ENCODE measurements around the gene TMPRSS11D.

TMPRSS11D gene

GRCh38 chr4:67885762-67886161 lies 2.0 kb upstream of the TMPRSS11D start:
- DNase-seq (ENCODE audit: low read depth) = no peak

DNA sequence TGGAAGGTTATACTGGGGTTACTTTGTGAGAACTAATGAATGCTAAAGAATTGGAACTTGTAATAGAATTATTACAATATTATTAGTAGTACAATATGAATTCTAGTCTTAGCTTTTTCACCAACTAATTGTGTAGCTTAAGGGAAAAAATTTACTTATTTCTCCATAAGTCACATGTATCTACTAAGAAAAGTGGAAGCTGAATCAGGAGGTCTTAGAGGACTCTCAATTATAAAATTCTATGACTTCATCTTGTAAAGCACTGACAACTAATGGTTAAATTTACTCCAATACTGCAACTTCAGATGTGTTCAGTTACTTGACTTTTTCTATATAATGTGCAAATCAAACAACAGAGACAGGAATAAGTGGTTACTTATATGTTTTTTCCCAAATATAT lies 899 bp upstream of the TMPRSS11D start:
- DNase-seq (ENCODE audit: low read depth) = no peak

GRCh38 chr4:67883458-67883857 lies 344 bp downstream of the TMPRSS11D start:
- DNase-seq (ENCODE audit: low read depth) = no peak

DNA sequence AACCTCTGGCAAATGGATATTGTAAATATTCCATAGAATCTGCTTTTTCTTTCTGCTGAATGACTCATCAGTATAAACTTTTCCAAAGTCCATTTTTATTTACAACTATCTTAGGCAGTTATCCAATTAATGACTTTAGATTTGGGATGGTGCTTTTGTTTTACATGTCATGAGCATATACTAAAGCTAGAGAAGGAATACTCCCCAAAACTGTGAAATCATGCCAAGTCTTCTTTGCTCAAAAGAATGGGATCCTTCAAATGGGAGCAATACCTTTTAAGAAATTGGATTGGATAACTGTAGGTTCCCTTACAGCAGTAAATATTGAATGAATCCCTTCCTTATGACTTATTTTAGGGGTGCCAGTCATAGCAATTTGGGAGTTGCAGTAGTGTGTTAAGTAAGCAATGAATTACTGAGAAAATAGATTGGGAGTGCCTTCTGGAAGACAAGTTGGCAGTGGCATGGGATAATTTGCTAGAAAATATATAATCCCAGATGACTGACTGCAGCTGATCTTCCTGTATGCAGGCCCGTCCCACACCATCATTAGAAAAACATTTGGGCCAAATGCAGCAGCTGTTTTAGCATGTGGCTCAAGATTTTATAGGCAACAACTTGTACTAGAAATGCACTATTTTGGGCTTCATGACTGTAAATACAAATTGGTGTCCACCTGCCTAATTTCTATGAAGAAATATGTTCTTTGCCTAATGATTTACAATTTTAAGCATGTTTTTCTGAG lies 2.8 kb downstream of the TMPRSS11D start:
- DNase-seq (ENCODE audit: low read depth) = no peak

- DNase-seq (ENCODE audit: low read depth) = no peak
Observed at GRCh38 chr4:67879486-67879885, 4.3 kb downstream of the TMPRSS11D start.

GRCh38 chr4:67877086-67877485 lies 6.7 kb downstream of the TMPRSS11D start:
- no peak for DNase-seq (ENCODE audit: low read depth)

DNA sequence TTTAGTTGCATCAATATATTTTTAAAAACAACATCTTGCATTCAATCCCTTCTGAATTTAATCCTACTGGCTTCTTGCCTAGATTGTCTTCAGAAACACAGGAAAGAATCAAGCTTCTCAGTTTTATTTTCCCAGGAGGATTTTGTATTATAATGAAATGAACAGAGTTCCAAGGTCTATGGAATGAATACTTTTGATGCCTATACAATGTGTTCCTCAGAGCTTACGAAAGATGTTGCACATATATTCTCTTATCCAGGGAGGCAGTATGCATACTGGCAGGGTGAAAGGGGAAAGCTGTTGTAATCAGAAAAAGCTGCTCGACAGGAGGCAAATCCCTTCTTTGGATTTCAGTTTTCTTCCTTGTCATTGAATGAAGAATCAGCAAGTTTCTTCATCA lies 8.8 kb downstream of the TMPRSS11D start:
- DNase-seq (ENCODE audit: low read depth) = no peak

- no peak for DNase-seq (ENCODE audit: low read depth)
Observed at GRCh38 chr4:67873116-67873515, 10.7 kb downstream of the TMPRSS11D start.

DNA sequence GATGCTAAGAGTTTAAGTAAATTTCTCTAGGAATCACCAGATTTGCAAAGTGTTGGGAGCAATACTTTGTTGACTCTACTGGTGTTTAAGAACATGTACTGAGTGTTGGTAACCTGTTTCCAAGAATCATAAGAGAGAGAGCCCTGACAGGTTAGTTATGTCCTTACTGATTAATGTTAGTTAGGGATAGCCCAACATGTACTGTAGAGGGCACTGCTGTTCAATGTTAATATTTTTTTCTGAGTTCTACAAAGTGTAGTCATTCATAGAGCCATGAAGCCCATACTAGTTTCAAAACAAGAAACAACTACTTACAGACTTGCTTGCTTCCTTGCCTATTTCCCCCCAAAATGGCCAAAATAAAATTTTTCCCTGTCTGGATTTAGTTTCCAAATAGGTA lies 11.9 kb downstream of the TMPRSS11D start:
- no peak for DNase-seq (ENCODE audit: low read depth)

GRCh38 chr4:67869580-67870190 lies 14.1 kb downstream of the TMPRSS11D start:
- no peak for DNase-seq (ENCODE audit: low read depth)

DNA sequence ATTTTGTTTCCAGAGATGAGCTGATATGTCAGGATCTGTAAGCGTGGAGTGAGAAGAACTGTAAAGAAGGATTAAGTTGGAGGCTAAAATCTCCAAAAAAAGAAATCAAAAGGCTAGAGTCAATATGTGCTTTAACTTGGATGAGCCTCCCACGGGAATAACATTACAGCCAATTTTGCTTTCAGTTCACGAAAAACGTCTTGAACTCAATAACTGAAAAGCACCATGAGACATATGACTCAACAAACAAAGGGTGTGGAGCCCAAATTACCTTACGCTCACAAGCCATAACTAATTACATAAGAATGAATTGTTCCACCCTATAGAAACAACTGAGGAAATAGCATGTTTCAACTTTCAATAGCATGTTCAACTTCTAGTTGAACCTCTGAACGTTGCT lies 22.3 kb downstream of the TMPRSS11D start:
- no peak for DNase-seq (ENCODE audit: low read depth)

GRCh38 chr4:67853336-67853735 lies 30.5 kb downstream of the TMPRSS11D start:
- no peak for DNase-seq (ENCODE audit: low read depth)

DNA sequence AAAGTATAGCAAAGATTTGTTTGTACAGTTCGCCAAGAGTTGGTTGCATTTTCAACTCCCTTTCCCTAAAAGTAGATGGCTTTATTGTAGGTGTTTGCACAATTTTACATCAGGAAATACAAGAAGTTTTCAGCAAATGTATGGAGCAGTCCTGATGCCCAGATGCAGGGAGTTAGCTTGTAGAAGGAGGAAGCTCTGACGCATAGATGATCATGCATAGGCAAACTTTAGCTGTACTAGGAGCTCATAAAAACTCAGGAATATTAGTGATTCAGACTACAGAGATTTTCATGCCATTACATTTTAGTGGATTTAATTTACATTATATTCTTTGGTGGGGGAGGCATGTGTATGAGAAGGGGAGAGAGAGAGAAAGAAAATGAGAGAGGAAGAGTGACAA lies 62.9 kb downstream of the TMPRSS11D start:
- no peak for DNase-seq (ENCODE audit: low read depth)

- DNase-seq (ENCODE audit: low read depth) = no peak
Observed at GRCh38 chr4:67810011-67810410, 73.8 kb downstream of the TMPRSS11D start.

DNA sequence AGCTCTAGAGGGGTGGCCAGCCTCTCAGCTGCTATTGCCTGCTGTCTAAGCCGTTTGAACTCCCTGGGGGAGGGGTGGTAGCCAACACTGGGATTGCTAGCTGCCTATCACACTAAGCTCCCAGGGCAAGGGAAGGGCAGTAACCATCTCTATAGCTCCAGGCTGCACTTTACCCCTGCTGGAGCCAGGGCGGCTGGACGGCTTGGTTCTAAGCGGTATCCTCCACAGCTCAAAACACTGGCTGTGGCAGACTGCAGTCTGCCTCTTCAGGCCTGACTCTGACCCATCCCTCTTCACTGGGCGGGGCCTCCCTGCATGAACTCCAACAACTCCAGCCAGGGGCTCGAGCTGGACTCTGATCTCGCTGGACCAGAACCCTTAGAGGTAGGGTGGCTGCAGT lies 74.3 kb downstream of the TMPRSS11D start:
- no peak for DNase-seq (ENCODE audit: low read depth)

DNA sequence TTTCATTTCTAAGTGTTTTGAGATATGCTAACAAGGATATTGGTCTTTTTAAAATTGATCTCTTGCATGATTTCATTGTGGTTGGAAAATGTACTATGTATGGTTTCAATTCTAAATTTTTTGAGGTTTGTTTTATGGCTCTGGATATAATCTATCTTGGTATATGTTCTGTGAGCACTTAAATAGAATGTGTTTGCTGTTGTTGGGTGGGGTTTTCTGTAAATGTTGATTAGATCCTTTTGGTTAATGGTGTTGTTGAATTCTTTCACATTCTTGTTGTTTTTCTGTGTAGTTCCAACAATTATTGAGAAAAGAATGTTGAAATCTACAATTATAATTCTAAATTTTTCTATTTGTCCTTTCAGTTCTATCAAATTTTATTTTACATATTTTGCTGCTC lies 87.0 kb downstream of the TMPRSS11D start:
- DNase-seq (ENCODE audit: low read depth) = no peak

GRCh38 chr4:67790721-67791120 lies 93.1 kb downstream of the TMPRSS11D start:
- no peak for DNase-seq (ENCODE audit: low read depth)

DNA sequence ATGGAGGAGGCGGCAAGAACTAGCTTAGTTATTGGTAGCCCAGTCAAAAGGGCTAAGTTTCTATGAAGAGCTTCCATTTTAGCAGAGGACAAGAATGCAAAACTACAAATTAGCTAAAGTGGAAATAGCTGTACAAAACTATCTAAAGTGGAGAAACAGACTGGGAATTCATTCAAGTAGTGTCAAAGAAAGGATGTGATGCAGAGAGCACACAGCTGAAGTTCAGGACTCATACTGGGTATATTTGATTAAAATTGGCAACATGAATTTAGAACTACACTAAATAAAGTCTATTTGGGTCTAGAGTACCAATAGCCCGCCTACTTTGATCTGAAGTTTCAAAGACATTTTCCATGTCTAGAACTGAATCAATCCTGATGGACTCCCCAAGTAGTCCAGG lies 96.5 kb downstream of the TMPRSS11D start:
- DNase-seq (ENCODE audit: low read depth) = no peak

DNA sequence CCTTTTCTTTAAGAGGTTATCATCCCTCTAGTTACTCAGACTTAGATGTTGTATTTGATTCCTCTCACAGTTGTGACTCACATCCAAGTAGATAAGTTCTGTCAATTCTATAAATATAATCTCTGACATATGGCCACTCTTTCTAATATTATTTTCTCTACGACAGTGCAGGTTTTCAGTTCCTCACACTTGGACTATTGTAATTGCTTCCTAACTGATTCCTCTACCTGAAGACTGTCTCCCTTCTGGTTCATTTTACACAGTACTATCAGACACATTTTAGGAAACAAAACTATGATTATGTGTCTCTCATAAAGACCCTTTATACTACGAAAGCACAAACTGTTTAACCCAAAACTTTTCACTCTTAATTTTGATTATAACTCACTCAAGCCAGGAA lies 98.3 kb downstream of the TMPRSS11D start:
- no peak for DNase-seq (ENCODE audit: low read depth)

GRCh38 chr4:67779631-67780030 lies 104.2 kb downstream of the TMPRSS11D start:
- no peak for DNase-seq (ENCODE audit: low read depth)

DNA sequence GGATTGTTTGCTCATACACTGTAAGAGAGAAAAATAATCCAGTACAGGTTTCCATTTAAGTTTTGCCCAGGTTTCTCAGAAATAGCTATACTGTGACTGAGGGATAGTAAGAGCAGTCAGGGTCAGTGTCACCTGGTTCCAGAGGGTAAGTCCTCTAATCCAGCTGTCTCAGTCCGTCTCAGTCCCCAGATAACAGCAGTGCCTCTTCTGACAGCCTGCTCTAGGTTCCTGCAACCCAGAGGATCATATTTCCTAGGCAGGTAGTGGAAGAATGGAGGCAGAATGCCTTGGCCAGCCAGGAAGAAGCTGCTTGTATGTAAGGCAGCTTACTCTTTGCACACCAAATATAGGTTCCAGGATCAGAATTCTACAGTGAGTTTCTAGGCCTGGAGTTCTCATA lies 107.1 kb downstream of the TMPRSS11D start:
- no peak for DNase-seq (ENCODE audit: low read depth)

Measured in stimulated activated CD8-positive, alpha-beta memory T cell treated with anti-CD3 and anti-CD28 coated beads, Interleukin-4, amount 100 ng/mL, for 24 hours (primary cell).